ENCODE results near the gene ADGRL4.

DNA sequence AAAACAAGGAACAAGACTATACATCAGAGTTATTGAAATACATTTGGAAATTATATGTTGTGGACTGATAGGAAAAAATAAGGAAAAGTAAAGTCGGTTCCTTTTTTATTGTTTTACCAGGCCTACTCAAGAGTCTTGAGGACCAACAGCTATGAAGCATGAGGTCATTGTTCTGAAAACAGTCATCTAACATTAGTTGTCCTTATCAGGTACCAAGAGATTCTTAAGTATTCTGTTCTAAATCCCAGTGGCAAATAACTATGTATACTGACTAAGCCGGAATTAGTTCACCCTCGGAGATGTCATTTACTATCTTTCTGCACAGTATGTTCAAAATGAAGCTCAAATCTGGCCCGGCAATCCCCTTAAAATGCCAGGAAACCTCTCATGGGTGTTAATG lies 585 bp downstream of the ADGRL4 start:
- TF ChIP-seq, protein P1, sequence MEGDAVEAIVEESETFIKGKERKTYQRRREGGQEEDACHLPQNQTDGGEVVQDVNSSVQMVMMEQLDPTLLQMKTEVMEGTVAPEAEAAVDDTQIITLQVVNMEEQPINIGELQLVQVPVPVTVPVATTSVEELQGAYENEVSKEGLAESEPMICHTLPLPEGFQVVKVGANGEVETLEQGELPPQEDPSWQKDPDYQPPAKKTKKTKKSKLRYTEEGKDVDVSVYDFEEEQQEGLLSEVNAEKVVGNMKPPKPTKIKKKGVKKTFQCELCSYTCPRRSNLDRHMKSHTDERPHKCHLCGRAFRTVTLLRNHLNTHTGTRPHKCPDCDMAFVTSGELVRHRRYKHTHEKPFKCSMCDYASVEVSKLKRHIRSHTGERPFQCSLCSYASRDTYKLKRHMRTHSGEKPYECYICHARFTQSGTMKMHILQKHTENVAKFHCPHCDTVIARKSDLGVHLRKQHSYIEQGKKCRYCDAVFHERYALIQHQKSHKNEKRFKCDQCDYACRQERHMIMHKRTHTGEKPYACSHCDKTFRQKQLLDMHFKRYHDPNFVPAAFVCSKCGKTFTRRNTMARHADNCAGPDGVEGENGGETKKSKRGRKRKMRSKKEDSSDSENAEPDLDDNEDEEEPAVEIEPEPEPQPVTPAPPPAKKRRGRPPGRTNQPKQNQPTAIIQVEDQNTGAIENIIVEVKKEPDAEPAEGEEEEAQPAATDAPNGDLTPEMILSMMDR (IDR thresholded peaks at IDR 0.05): no peak
- TF ChIP-seq POLR2A (IDR thresholded peaks at IDR 0.05): no peak
- TF ChIP-seq EP300 (IDR thresholded peaks at IDR 0.05): no peak

Measured in suprapubic skin (tissue), 3 donors.